Right forelimb (tissue), 1 donor: ENCODE measurements around the gene RCL1.
"Not testable (repeated sequence)": the region's sequence is repeated elsewhere in the genome, so short reads cannot be mapped to it uniquely, and the experiment has no call there.

Source experiments
- DNase-seq: peaks from one replicate; pipeline ENCODE4 v3.0.0-alpha.2; 2018

Gene RCL1

GRCh38 chr9:4890242-4890641, 97.5 kb downstream of the RCL1 start:
- no peak for DNase-seq

GRCh38 chr9:4890929-4891328, 98.2 kb downstream of the RCL1 start:
- DNase-seq = no peak

- no peak for DNase-seq
These were observed 98.9 kb downstream of the RCL1 start for GRCh38 chr9:4891674-4892073.

DNA sequence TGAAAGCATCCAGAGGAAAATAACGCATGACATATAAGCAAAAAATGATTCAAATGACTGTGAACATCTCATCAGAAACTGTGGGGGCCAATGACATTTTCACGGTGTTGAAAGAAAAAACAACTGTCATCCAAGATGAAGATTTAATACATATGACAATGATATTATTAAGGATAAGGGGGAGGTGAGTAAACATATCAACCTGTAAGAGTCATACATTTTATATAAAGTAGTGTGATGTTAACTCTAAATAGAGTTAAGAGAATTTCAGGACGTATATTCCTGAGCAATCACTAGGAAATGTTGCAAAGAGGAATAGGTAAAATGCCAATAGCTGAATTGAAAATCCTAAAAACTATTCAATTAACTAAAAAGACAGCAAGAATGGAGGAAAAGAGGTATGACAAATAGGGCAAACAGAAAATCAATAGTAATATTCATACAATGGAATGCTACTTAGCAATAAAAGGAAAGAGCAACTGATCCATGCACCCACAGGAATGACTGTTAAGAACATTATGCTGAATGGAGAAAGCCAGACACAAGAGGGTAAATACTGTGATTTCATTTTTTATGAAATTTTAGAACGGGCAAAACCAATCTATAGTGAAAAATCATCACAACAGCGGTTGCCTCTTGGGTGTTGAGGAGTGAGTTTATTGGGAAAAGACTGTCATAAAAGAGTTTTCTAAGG, 99.9 kb downstream of the RCL1 start:
- DNase-seq = no peak

DNA sequence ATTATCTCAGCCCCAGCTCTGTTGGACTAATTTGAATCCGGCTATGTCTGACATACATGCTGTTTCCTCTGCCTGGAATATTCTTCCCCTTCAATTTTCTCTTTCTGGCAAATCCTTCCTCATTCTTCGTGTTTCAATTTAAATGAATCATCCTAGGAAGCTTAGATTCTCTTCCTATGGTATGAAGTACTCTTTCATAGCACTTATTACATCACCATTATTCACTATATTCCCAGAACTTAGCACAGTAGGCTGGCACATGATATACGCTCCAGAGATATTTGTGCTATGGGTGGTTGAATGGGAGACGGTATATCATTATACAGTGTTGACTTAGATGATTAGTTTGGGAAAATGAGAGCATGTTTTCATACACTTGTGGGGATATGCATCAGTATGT, 101.3 kb downstream of the RCL1 start:
- DNase-seq = no peak

GRCh38 chr9:4899853-4900252, 107.1 kb downstream of the RCL1 start:
- not testable (repeated sequence) for DNase-seq

- DNase-seq = not testable (repeated sequence)
These were observed 108.8 kb downstream of the RCL1 start for GRCh38 chr9:4901401-4902134.

DNA sequence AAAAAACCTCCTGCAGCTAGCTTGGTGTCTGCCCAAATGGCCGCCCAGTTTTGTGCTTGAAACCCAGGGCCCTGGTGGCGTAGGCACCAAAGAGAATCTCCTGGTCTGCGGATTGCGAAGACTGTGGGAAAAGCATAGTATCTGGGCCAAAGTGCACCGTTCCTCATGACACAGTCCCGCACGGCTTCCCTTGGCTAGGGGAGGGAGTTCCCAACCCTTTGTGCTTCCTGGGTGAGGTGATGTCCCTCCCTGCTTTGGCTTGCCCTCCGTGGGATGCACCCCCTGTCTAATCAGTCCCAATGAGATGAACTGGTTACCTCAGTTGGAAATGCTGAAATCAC, 109.4 kb downstream of the RCL1 start:
- no peak for DNase-seq

DNA sequence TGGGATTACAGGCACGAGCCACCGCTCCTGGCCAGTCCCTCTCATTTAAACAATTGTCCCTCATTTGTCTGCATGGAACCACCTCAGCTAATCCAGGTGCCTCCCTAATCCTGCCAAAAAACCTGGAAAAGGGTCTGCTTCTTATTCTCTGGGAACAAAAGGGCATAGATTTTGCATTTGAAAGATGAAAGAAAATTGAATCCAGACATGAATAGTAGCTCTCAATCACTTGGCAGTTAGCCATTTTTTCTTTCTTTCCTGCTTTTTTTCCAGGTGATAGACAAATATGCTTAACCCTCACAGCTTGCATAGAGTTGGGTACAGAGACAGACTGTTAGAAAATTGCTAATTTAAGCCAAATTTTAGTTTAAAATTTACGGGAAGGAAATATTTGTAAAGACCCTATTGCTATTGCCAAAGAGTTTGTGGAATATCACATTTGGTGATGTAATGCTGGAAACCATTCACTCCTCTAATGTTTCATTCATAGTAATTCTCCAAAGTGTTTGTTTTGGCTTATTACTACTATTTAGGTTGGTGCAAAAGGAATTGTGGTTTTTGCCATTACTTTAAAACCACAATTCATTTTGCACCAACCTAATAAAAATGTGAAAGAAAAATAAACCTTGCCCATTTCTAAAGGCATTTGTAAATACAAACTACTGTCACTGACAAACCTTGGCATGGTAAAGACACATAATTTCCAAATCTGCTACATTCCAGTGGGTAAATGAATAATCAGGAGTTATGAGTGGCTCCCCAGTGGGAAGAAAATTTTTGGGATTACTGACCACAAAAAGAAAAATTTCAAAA, 111.8 kb downstream of the RCL1 start:
- no peak for DNase-seq

DNA sequence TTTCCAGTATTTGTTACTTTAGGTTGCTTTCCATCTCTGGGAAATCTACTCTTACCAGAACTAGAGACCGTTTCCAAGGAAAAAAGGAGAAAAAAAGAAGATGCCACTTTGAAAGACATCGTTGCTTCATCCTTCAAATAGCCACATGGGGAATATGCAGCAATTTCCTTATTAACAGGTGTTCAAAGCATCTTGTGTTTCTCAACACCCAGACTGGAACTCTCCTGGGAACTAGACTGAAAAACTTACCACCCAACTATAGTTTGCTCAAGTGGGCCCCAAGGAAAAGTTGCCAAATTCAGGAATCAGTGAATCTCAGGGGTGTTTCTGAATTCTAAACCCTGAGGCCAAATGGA, 112.4 kb downstream of the RCL1 start:
- no peak for DNase-seq
